CD14-positive monocyte (primary cell): ENCODE results near the gene INS. TPM values are rescaled to one million over a fixed set of nuclear protein-coding genes. Genes with fewer than 3 reads are reported as not detected.

Source experiments
- DNase-seq, 3 donors: peaks; one replicate each; pipeline ENCODE4 v3.0.0-alpha.2; 2011 to 2022
- H2AFZ ChIP-seq: 2 replicates; pipeline ENCODE4 v1.6.0; 2012; ENCODE audit warnings: mild to moderate bottlenecking, low read depth, low read length, inconsistent platforms; ENCODE audit not compliant: insufficient read depth, poor library complexity, severe bottlenecking
- H3K27ac ChIP-seq, 2 donors: 1 replicate in 1 of 2; 2 replicates in 1 of 2; pipeline ENCODE4 v1.5.1; 2012 to 2013; ENCODE audit warnings: low read length in 2 of 2, control low read depth in 1 of 2, inconsistent platforms in 1 of 2, low read depth in 1 of 2, mild to moderate bottlenecking in 1 of 2
- H3K27me3 ChIP-seq, 2 donors: one replicate each; pipeline versions ENCODE4 v1.6.0 to v1.6.1; 2011 to 2013; ENCODE audit warnings: low read length in 2 of 2; ENCODE audit not compliant: control insufficient read depth in 2 of 2, insufficient read depth in 2 of 2
- H3K36me3 ChIP-seq, 2 donors: replicated peaks in 1 of 2; 1 replicate in 1 of 2; 2 replicates in 1 of 2; pipeline versions ENCODE4 v1.5.1 to v1.6.1; 2012 to 2013; ENCODE audit warnings: low read length in 2 of 2, control low read depth in 1 of 2, inconsistent platforms in 1 of 2, mild to moderate bottlenecking in 1 of 2; ENCODE audit not compliant: insufficient read depth in 2 of 2, control insufficient read depth in 1 of 2
- H3K4me1 ChIP-seq, 2 donors: 1 replicate in 1 of 2; 2 replicates in 1 of 2; pipeline versions ENCODE4 v1.5.1 to v1.6.1; 2012 to 2013; ENCODE audit warnings: low read length in 2 of 2, control low read depth in 1 of 2, inconsistent platforms in 1 of 2, mild to moderate bottlenecking in 1 of 2, moderate library complexity in 1 of 2; ENCODE audit not compliant: insufficient read depth in 2 of 2, control insufficient read depth in 1 of 2
- H3K4me2 ChIP-seq: replicated peaks from 2 replicates; pipeline ENCODE3; 2012; ENCODE audit warnings: low read length, moderate library complexity, mild to moderate bottlenecking; ENCODE audit not compliant: poor library complexity, severe bottlenecking; ENCODE audit errors: extremely low read depth
- H3K4me3 ChIP-seq, 3 experiments: fragments of 200-600 bp in 1 of 3; sonication (generic) in 1 of 3; replicated peaks in 1 of 3; 1 replicate in 2 of 3; 2 replicates in 1 of 3; pipeline ENCODE4 v1.5.1; 2011 to 2013; ENCODE audit warnings: low read length in 3 of 3, mild to moderate bottlenecking in 3 of 3, control low read depth in 2 of 3, low read depth in 2 of 3, inconsistent platforms in 1 of 3, moderate library complexity in 1 of 3
- H3K79me2 ChIP-seq: 2 replicates; pipeline ENCODE4 v1.6.0; 2012; ENCODE audit warnings: mild to moderate bottlenecking, control low read depth, inconsistent platforms, low read length, moderate library complexity; ENCODE audit not compliant: insufficient read depth
- H3K9ac ChIP-seq: 2 replicates; pipeline ENCODE4 v1.6.0; 2017; ENCODE audit warnings: low read length, mild to moderate bottlenecking; ENCODE audit not compliant: insufficient read depth, poor library complexity, severe bottlenecking
- H3K9me3 ChIP-seq, 2 donors: replicated peaks in 1 of 2; 1 replicate in 1 of 2; 2 replicates in 1 of 2; pipeline versions ENCODE4 v1.5.1 to v1.6.1; 2012 to 2013; ENCODE audit warnings: low read length in 2 of 2, control low read depth in 1 of 2; ENCODE audit not compliant: control insufficient read depth in 1 of 2, insufficient read depth in 1 of 2
- H4K20me1 ChIP-seq: 2 replicates; pipeline ENCODE4 v1.6.0; 2012; ENCODE audit warnings: mild to moderate bottlenecking, low read length, control low read depth, moderate library complexity; ENCODE audit not compliant: insufficient read depth
- H3K27ac Mint-ChIP-seq, 7 donors: one replicate each; pipeline ENCODE4 v1.8.0; 2020; ENCODE audit warnings: mild to moderate bottlenecking in 7 of 7, mixed read lengths in 7 of 7, moderate library complexity in 6 of 7, inconsistent platforms in 2 of 7
- H3K27me3 Mint-ChIP-seq, 3 donors: one replicate each; pipeline ENCODE4 v1.8.0; 2021 to 2022; ENCODE audit warnings: low read depth in 3 of 3, mild to moderate bottlenecking in 3 of 3, mixed read lengths in 3 of 3, moderate library complexity in 3 of 3, inconsistent platforms in 1 of 3
- H3K36me3 Mint-ChIP-seq, 2 donors: one replicate each; pipeline ENCODE4 v1.8.0; 2020; ENCODE audit warnings: mixed read lengths in 2 of 2, inconsistent platforms in 1 of 2, mild to moderate bottlenecking in 1 of 2
- H3K4me1 Mint-ChIP-seq: one replicate; pipeline ENCODE4 v1.8.0; 2020; ENCODE audit warnings: mild to moderate bottlenecking, mixed read lengths
- H3K4me3 Mint-ChIP-seq, 2 donors: one replicate each; pipeline ENCODE4 v1.8.0; 2020; ENCODE audit warnings: mild to moderate bottlenecking in 2 of 2, mixed read lengths in 2 of 2, moderate library complexity in 1 of 2
- H3K9me3 Mint-ChIP-seq, 7 donors: one replicate each; pipeline ENCODE4 v1.8.0; 2020 to 2022; ENCODE audit warnings: mixed read lengths in 7 of 7, mild to moderate bottlenecking in 6 of 7, moderate library complexity in 6 of 7, inconsistent platforms in 2 of 7
- WGBS: methylation state at CpG from one replicate; pipeline ENCODE4 v1.1.5; 2013; ENCODE audit warnings: missing lambda C conversion rate; ENCODE audit not compliant: insufficient coverage; 5-methylcytosine and 5-hydroxymethylcytosine counted together
- intact Hi-C, 2 donors: fragments of 100-400 bp; cut with micrococcal nuclease; formaldehyde crosslinking; loops; one replicate each; pipeline versions ENCODE4 v1.15.0 to v1.15.1; 2023
- polyA plus RNA-seq, 3 donors: library from polyadenylated mRNA; depleted of rRNA in 1 of 3; unstranded in 2 of 3; stranded (reverse) in 1 of 3; fragments of 300-500 nt in 2 of 3; fragments of >200 nt in 1 of 3; fragmentation: Illumina TruSeq in 2 of 3; gene quantifications; 1 replicate in 2 of 3; 2 replicates in 1 of 3; pipeline ENCODE4 v1.2.3, GENCODE V29; 2012 to 2021
- TF ChIP-seq, protein P1 (sequence below): fragments of 200-600 bp; IDR thresholded peaks from one replicate; pipeline ENCODE4 v1.8.0; 2022; ENCODE audit warnings: antibody characterized with exemption, mild to moderate bottlenecking

The INS gene
- polyA plus RNA-seq, 3 donors = not detected

DNA sequence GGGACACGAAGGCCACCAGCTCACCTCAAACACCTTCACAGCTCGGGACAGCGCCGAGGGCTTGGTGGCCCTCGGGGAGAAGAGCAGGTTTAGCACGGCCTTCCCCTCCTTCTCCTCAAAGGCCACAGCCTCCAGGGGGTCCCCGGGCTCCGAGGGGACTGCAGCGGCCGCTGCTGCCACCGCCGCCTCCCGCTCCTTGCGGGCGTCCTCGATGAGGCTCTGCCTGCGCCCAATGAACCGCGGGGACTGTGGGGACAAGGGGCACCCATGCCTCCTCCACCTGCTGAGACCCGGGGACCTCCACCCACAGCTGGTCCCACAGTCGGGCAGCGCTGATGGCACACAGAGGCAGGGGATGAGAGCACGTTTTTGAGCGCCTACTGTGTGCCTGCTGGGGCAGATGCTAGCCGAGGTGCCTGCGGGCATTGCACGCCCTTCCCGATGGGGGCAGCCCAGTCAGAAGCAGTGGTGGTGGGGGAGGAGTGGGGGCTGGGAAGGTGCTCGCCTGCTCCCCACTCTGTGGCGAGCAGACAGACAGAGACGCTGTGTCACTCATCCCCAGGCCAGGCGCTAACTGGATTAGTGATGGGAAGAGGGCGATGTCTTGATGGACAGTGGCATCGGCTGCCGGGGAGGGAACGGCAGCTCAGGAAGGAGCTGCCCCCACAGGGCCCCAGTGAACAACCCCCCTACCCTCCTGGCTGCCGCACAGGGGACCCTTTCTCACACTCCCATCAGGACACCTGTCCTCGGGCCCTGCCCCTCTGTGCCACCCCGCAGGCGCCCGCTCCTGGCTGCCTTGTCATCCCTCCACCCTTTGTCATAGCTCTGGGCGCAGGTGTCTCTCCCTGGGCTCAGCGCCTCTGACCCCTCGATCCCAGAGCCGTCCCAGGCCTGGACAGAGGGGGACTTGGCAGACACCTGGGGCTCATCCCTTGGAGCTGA, 8.9 kb upstream of the INS start:
- Histone ChIP-seq H3K27ac (no peak overlapping the region), H3K9me3 (no peaks in the 10 kb centered on the region)
- TF ChIP-seq, protein P1, sequence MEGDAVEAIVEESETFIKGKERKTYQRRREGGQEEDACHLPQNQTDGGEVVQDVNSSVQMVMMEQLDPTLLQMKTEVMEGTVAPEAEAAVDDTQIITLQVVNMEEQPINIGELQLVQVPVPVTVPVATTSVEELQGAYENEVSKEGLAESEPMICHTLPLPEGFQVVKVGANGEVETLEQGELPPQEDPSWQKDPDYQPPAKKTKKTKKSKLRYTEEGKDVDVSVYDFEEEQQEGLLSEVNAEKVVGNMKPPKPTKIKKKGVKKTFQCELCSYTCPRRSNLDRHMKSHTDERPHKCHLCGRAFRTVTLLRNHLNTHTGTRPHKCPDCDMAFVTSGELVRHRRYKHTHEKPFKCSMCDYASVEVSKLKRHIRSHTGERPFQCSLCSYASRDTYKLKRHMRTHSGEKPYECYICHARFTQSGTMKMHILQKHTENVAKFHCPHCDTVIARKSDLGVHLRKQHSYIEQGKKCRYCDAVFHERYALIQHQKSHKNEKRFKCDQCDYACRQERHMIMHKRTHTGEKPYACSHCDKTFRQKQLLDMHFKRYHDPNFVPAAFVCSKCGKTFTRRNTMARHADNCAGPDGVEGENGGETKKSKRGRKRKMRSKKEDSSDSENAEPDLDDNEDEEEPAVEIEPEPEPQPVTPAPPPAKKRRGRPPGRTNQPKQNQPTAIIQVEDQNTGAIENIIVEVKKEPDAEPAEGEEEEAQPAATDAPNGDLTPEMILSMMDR = no peak

DNA sequence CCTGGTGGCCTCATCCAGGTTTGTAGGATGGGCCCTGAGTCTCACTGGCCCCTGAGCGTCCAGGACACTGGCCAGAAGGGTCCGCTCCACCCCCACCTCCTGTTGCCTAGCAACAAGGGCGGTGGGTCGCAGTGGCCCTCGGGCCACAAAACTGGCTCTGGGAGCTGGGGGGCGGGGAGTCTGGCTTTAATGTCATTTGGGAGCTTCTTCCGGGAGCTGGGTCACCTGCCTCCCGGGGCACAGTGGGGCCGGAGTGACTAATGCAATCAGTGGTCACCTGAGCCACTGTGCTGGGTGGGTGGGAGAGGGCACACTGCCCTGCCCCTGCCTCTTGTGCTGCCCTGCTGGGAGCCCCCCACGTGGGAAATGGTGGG, 8.0 kb upstream of the INS start:
- 67% methylated on average over 7 of the region's 10 CpGs for WGBS
- no peak overlapping the region for H3K4me3 ChIP-seq
- no peak overlapping the region for H3K9ac ChIP-seq
- intact Hi-C loops = no loop called here
- Mint-ChIP-seq H3K4me3 (no peak overlapping the region), H3K9me3 (no peaks in the 10 kb centered on the region), H3K27ac (no peak overlapping the region), H3K36me3 (no peaks in the 10 kb centered on the region), H3K4me1 (no peaks in the 10 kb centered on the region), H3K27me3 (peaks cover 4 to 36% (median 12%) of the 10 kb centered on the region in 3 donors)
- no peaks in the 10 kb centered on the region for H3K79me2 ChIP-seq
- H3K27me3 ChIP-seq = peaks cover 0 to 2% of the 10 kb centered on the region in 2 donors
- no peaks in the 10 kb centered on the region for H3K9me3 ChIP-seq
- H3K4me2 ChIP-seq = no peak overlapping the region
- H3K27ac ChIP-seq = no peak overlapping the region
- TF ChIP-seq, protein P1 = no peak
- H3K36me3 ChIP-seq = no peaks in the 10 kb centered on the region
- H3K4me1 ChIP-seq = no peaks in the 10 kb centered on the region
- no peak for DNase-seq
- H2AFZ ChIP-seq = no peak overlapping the region
- no peaks in the 10 kb centered on the region for H4K20me1 ChIP-seq

More for the DNA sequence above, 8.9 kb upstream of the INS start:
- H3K4me3 Mint-ChIP-seq = no peak overlapping the region
- Histone ChIP-seq H3K4me3 (no peak overlapping the region), H3K4me2 (no peak overlapping the region), H3K4me1 (no peaks in the 10 kb centered on the region), H3K36me3 (no peaks in the 10 kb centered on the region), H3K79me2 (no peaks in the 10 kb centered on the region), H3K9ac (no peak overlapping the region), H2AFZ (no peak overlapping the region), H4K20me1 (no peaks in the 10 kb centered on the region), H3K27me3 (peaks cover 0 to 2% of the 10 kb centered on the region in 2 donors)
- H3K27ac Mint-ChIP-seq = peak overlapping the region in 1 of 7 donors; percentile 30
- intact Hi-C loops = no loop called here
- peaks cover 5 to 33% (median 12%) of the 10 kb centered on the region in 3 donors for H3K27me3 Mint-ChIP-seq
- no peaks in the 10 kb centered on the region for H3K36me3 Mint-ChIP-seq
- H3K9me3 Mint-ChIP-seq = no peaks in the 10 kb centered on the region
- no peak for DNase-seq
- whole genome bisulfite sequencing = 78% methylated on average over 40 of the region's 45 CpGs
- H3K4me1 Mint-ChIP-seq = no peaks in the 10 kb centered on the region
